ENCODE results near the gene BMP7.

GRCh38 chr20:57207251-57207650, 59.2 kb downstream of the BMP7 start:
- no peak for TF ChIP-seq HDAC2 (IDR thresholded peaks at IDR 0.05)
- TF ChIP-seq CTCF (IDR thresholded peaks at IDR 0.05 in 2 of 3, conservative IDR thresholded peaks at IDR 0.05 in 1 of 3; ENCODE audit: insufficient read depth in 2 of 3, low read depth in 1 of 3, low read length in 3 of 3) = no peak

All from K562 (cell line).